Stimulated activated naive CD8-positive, alpha-beta T cell treated with anti-CD3 and anti-CD28 coated beads, Interleukin-15, amount 100 ng/mL, for 72 hours (primary cell): ENCODE measurements around the gene HOXC11.

Experiments
- ATAC-seq: fragments of 150-1000 bp; cut with Tn5 transposase; 2 replicates; pipeline ENCODE4 v1.10.0; 2021; ENCODE audit warnings: mild to moderate bottlenecking, moderate library complexity
- DNase-seq, 2 donors: peaks; one replicate each; pipeline ENCODE4 v3.0.0; 2021 to 2022
- H3K27ac Mint-ChIP-seq, 2 donors: one replicate each; pipeline ENCODE4 v1.8.0; 2022; ENCODE audit warnings: mild to moderate bottlenecking in 2 of 2, mixed read lengths in 2 of 2, moderate library complexity in 2 of 2
- H3K27me3 Mint-ChIP-seq: one replicate; pipeline ENCODE4 v1.8.0; 2022; ENCODE audit warnings: mixed read lengths
- H3K4me1 Mint-ChIP-seq: one replicate; pipeline ENCODE4 v1.8.0; 2022; ENCODE audit warnings: mild to moderate bottlenecking, mixed read lengths
- H3K4me3 Mint-ChIP-seq, 2 donors: one replicate each; pipeline ENCODE4 v1.8.0; 2022; ENCODE audit warnings: mild to moderate bottlenecking in 2 of 2, mixed read lengths in 2 of 2, moderate library complexity in 1 of 2
- H3K9me3 Mint-ChIP-seq, 2 donors: one replicate each; pipeline ENCODE4 v1.8.0; 2022; ENCODE audit warnings: mixed read lengths in 2 of 2

Gene HOXC11

GRCh38 chr12:54018468-54018984, 45.6 kb downstream of the HOXC11 start:
- H3K9me3 Mint-ChIP-seq: no peaks in the 10 kb centered on the region
- no peak for DNase-seq
- peak overlapping the region; percentile 82 to 94 for H3K4me3 Mint-ChIP-seq
- peaks cover 95% of the 10 kb centered on the region for H3K27me3 Mint-ChIP-seq
- peak overlapping the region; percentile 91 to 95 for H3K27ac Mint-ChIP-seq
- ATAC-seq: no peak
- H3K4me1 Mint-ChIP-seq: peaks cover 46% of the 10 kb centered on the region

GRCh38 chr12:54019091-54019811, 46.3 kb downstream of the HOXC11 start:
- no peak for ATAC-seq
- Mint-ChIP-seq H3K4me3 (peak overlapping the region; percentile 5 to 35), H3K27ac (no peak overlapping the region)

GRCh38 chr12:54019924-54020590, 47.1 kb downstream of the HOXC11 start:
- Mint-ChIP-seq H3K4me1 (peaks cover 35% of the 10 kb centered on the region), H3K27ac (no peak overlapping the region), H3K4me3 (peak overlapping the region in 1 of 2 donors; percentile 28), H3K9me3 (no peaks in the 10 kb centered on the region), H3K27me3 (peaks cover 95% of the 10 kb centered on the region)
- DNase-seq: peak in 1 of 2 donors; percentile 1
- ATAC-seq: no peak

More at GRCh38 chr12:54019091-54019811, 46.3 kb downstream of the HOXC11 start:
- no peaks in the 10 kb centered on the region for H3K9me3 Mint-ChIP-seq
- no peak for DNase-seq
- H3K4me1 Mint-ChIP-seq: peaks cover 43% of the 10 kb centered on the region
- peaks cover 95% of the 10 kb centered on the region for H3K27me3 Mint-ChIP-seq

- Mint-ChIP-seq H3K4me1 (peaks cover 33% of the 10 kb centered on the region), H3K9me3 (no peaks in the 10 kb centered on the region), H3K27ac (no peak overlapping the region), H3K27me3 (peaks cover 95% of the 10 kb centered on the region), H3K4me3 (no peak overlapping the region)
- no peak for ATAC-seq
- DNase-seq: peak in 1 of 2 donors; percentile 2
These were observed 47.9 kb downstream of the HOXC11 start for GRCh38 chr12:54020591-54021405.

- peak overlapping the region in 1 of 2 donors; percentile 32 for H3K4me3 Mint-ChIP-seq
- DNase-seq: no peak
- no peak overlapping the region for H3K27ac Mint-ChIP-seq
- ATAC-seq: no peak
- peaks cover 95% of the 10 kb centered on the region for H3K27me3 Mint-ChIP-seq
- H3K4me1 Mint-ChIP-seq: peaks cover 38% of the 10 kb centered on the region
- no peaks in the 10 kb centered on the region for H3K9me3 Mint-ChIP-seq
These were observed 48.6 kb downstream of the HOXC11 start for GRCh38 chr12:54021432-54022013.

GRCh38 chr12:54022960-54023884, 50.3 kb downstream of the HOXC11 start:
- Mint-ChIP-seq H3K27ac (no peak overlapping the region), H3K4me1 (peaks cover 39% of the 10 kb centered on the region), H3K4me3 (no peak overlapping the region), H3K9me3 (no peaks in the 10 kb centered on the region), H3K27me3 (peaks cover 95% of the 10 kb centered on the region)
- DNase-seq: no peak
- ATAC-seq: no peak

- Mint-ChIP-seq H3K27ac (no peak overlapping the region), H3K4me3 (no peak overlapping the region), H3K9me3 (no peaks in the 10 kb centered on the region), H3K27me3 (peaks cover 99% of the 10 kb centered on the region), H3K4me1 (peaks cover 40% of the 10 kb centered on the region)
- DNase-seq (no peak), ATAC-seq (no peak)
These were observed 51.2 kb downstream of the HOXC11 start for GRCh38 chr12:54024127-54024526.

GRCh38 chr12:54024581-54025305, 51.8 kb downstream of the HOXC11 start:
- H3K4me3 Mint-ChIP-seq: no peak overlapping the region
- H3K4me1 Mint-ChIP-seq: peaks cover 45% of the 10 kb centered on the region
- DNase-seq (no peak), ATAC-seq (no peak)
- H3K27ac Mint-ChIP-seq: no peak overlapping the region
- peaks cover 99% of the 10 kb centered on the region for H3K27me3 Mint-ChIP-seq
- no peaks in the 10 kb centered on the region for H3K9me3 Mint-ChIP-seq

- no peak for ATAC-seq
- Mint-ChIP-seq H3K4me1 (peaks cover 54% of the 10 kb centered on the region), H3K27me3 (peaks cover 100% of the 10 kb centered on the region), H3K9me3 (no peaks in the 10 kb centered on the region), H3K27ac (no peak overlapping the region), H3K4me3 (no peak overlapping the region)
- DNase-seq: no peak
These were observed 52.8 kb downstream of the HOXC11 start for GRCh38 chr12:54025499-54026405.

GRCh38 chr12:54026640-54027441, 53.9 kb downstream of the HOXC11 start:
- no peak for ATAC-seq
- peaks cover 100% of the 10 kb centered on the region for H3K27me3 Mint-ChIP-seq
- H3K9me3 Mint-ChIP-seq: no peaks in the 10 kb centered on the region
- peaks cover 49% of the 10 kb centered on the region for H3K4me1 Mint-ChIP-seq
- H3K27ac Mint-ChIP-seq: no peak overlapping the region
- no peak for DNase-seq
- H3K4me3 Mint-ChIP-seq: peak overlapping the region; percentile 61 to 64
